Activated CD4-positive, alpha-beta memory T cell treated with anti-CD3 and anti-CD28 coated beads, Interleukin-2, amount 10 ng/mL, durations not matched to agents 7 days and 5 days (primary cell): ENCODE results near the gene ZIM2. TPM values are rescaled to one million over a fixed set of nuclear protein-coding genes. Genes with fewer than 3 reads are reported as not detected.
"Not testable (repeated sequence)": the region's sequence is repeated elsewhere in the genome, so short reads cannot be mapped to it uniquely, and the experiment has no call there.

Experiments
- CTCF ChIA-PET: fragments of 350-600 bp; sonication (Branson Sonifier 250); formaldehyde crosslinking; loops from one replicate; lab custom pipeline; 2021; ENCODE audit warnings: antibody characterized with exemption, inconsistent platforms; lab: Charles Lee
- POLR2A ChIA-PET: fragments of 350-600 bp; sonication (Branson Sonifier 250); formaldehyde crosslinking; loops from one replicate; lab custom pipeline; 2021; ENCODE audit warnings: antibody characterized with exemption; lab: Charles Lee
- DNase-seq: peaks from one replicate; pipeline ENCODE4 v3.0.0-alpha.2; 2020
- H3K27ac Mint-ChIP-seq: one replicate; pipeline ENCODE4 v1.8.0; 2021; ENCODE audit warnings: mild to moderate bottlenecking, mixed read lengths
- H3K27me3 Mint-ChIP-seq: one replicate; pipeline ENCODE4 v1.8.0; 2021; ENCODE audit warnings: mixed read lengths
- H3K36me3 Mint-ChIP-seq: one replicate; pipeline ENCODE4 v1.8.0; 2021; ENCODE audit warnings: low read depth, mixed read lengths
- H3K4me1 Mint-ChIP-seq: one replicate; pipeline ENCODE4 v1.8.0; 2021; ENCODE audit warnings: mixed read lengths
- H3K4me3 Mint-ChIP-seq: one replicate; pipeline ENCODE4 v1.8.0; 2021; ENCODE audit warnings: mild to moderate bottlenecking, mixed read lengths
- H3K9me3 Mint-ChIP-seq: one replicate; pipeline ENCODE4 v1.8.0; 2021; ENCODE audit warnings: mixed read lengths
- total RNA-seq, 2 experiments: library from RNA; stranded (reverse); gene quantifications; one replicate each; pipeline ENCODE4 v1.2.3, GENCODE V29; 2021

The ZIM2 gene
- total RNA-seq, 2 experiments from 2014 or later, result not detected

- no peak overlapping the region for H3K27ac Mint-ChIP-seq
- H3K27me3 Mint-ChIP-seq, result no peaks in the 10 kb centered on the region
- H3K36me3 Mint-ChIP-seq, result no peaks in the 10 kb centered on the region
- ChIA-PET POLR2A (no interaction called here), CTCF (no interaction called here)
- H3K4me1 Mint-ChIP-seq, result no peaks in the 10 kb centered on the region
- no peak for DNase-seq
- H3K9me3 Mint-ChIP-seq, result peaks cover 44% of the 10 kb centered on the region
- H3K4me3 Mint-ChIP-seq, result no peak overlapping the region
Observed at GRCh38 chr19:56862741-56863140, 22.2 kb upstream of the ZIM2 start.

DNA sequence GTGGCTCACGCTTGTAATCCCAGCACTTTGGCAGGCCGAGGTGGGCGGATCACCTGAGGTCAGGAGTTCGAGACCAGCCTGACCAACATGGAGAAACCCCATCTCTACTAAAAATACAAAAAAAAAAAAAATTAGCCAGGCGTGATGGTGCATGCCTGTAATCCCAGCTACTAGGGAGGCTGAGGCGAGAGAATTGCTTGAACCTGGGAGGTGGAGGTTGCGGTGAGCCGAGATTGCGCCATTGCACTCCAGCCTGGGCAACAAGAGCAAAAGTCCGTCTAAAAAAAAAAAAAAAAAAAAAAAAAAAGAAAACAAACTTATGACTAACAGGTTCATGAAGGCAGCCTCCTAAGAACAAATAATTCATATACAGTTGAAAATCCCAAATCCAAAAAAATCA, 19.9 kb upstream of the ZIM2 start:
- H3K9me3 Mint-ChIP-seq, result peaks cover 43% of the 10 kb centered on the region
- H3K27me3 Mint-ChIP-seq, H3K27ac Mint-ChIP-seq, H3K36me3 Mint-ChIP-seq, CTCF ChIA-PET, DNase-seq, POLR2A ChIA-PET, H3K4me1 Mint-ChIP-seq, H3K4me3 Mint-ChIP-seq: not testable (repeated sequence)

GRCh38 chr19:56858026-56858425, 17.5 kb upstream of the ZIM2 start:
- H3K36me3 Mint-ChIP-seq, result no peaks in the 10 kb centered on the region
- ChIA-PET CTCF (no interaction called here), POLR2A (no interaction called here)
- H3K4me1 Mint-ChIP-seq, result no peaks in the 10 kb centered on the region
- DNase-seq, result no peak
- H3K27me3 Mint-ChIP-seq, result no peaks in the 10 kb centered on the region
- H3K4me3 Mint-ChIP-seq, result no peak overlapping the region
- no peak overlapping the region for H3K27ac Mint-ChIP-seq
- peaks cover 39% of the 10 kb centered on the region for H3K9me3 Mint-ChIP-seq

- DNase-seq, result no peak
- Mint-ChIP-seq H3K9me3 (peaks cover 44% of the 10 kb centered on the region), H3K36me3 (no peaks in the 10 kb centered on the region), H3K4me1 (no peaks in the 10 kb centered on the region), H3K27me3 (no peaks in the 10 kb centered on the region), H3K4me3 (no peak overlapping the region), H3K27ac (no peak overlapping the region)
- ChIA-PET POLR2A (no interaction called here), CTCF (no interaction called here)
Observed at GRCh38 chr19:56856822-56857221, 16.3 kb upstream of the ZIM2 start.

DNA sequence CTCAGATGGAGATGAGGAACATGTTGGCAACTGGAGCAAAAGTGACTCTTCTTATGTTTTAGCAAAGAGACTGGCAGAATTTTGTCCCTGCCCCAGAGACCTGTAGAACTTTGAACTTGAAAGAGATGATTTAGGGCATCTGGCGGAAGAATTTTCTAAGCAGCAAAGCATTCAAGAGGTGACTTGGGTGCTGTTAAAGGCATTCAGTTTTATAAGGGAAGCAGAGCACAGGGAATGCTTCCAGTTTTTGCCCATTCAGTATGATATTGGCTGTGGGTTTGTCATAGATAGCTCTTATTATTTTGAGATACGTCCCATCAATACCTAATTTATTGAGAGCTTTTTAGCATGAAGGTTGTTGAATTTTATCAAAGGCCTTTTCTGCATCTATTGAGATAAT, 11.8 kb upstream of the ZIM2 start:
- H3K4me1 Mint-ChIP-seq, H3K27me3 Mint-ChIP-seq, DNase-seq, POLR2A ChIA-PET, CTCF ChIA-PET, H3K27ac Mint-ChIP-seq, H3K36me3 Mint-ChIP-seq, H3K4me3 Mint-ChIP-seq: not testable (repeated sequence)
- peaks cover 43% of the 10 kb centered on the region for H3K9me3 Mint-ChIP-seq

GRCh38 chr19:56848166-56848565, 7.6 kb upstream of the ZIM2 start:
- H3K27me3 Mint-ChIP-seq, result no peaks in the 10 kb centered on the region
- no peaks in the 10 kb centered on the region for H3K4me1 Mint-ChIP-seq
- no peak for DNase-seq
- H3K36me3 Mint-ChIP-seq, result no peaks in the 10 kb centered on the region
- H3K27ac Mint-ChIP-seq, result no peak overlapping the region
- peaks cover 35% of the 10 kb centered on the region for H3K9me3 Mint-ChIP-seq
- H3K4me3 Mint-ChIP-seq, result no peak overlapping the region
- POLR2A ChIA-PET, result no interaction called here
- CTCF ChIA-PET, result no interaction called here

GRCh38 chr19:56842412-56842811, 1.9 kb upstream of the ZIM2 start:
- DNase-seq, result no peak
- Mint-ChIP-seq H3K36me3 (peaks cover 19% of the 10 kb centered on the region), H3K4me1 (peaks cover 2% of the 10 kb centered on the region), H3K27ac (no peak overlapping the region), H3K4me3 (no peak overlapping the region), H3K27me3 (peaks cover 2% of the 10 kb centered on the region), H3K9me3 (peaks cover 32% of the 10 kb centered on the region)
- ChIA-PET POLR2A (no interaction called here), CTCF (no interaction called here)

GRCh38 chr19:56841193-56841543, 642 bp upstream of the ZIM2 start:
- Mint-ChIP-seq H3K9me3 (peaks cover 35% of the 10 kb centered on the region), H3K27ac (peak overlapping the region; percentile 0), H3K27me3 (peaks cover 2% of the 10 kb centered on the region), H3K4me1 (peaks cover 2% of the 10 kb centered on the region), H3K4me3 (no peak overlapping the region), H3K36me3 (peaks cover 19% of the 10 kb centered on the region)
- POLR2A ChIA-PET, result no interaction called here
- no peak for DNase-seq
- CTCF ChIA-PET, result no interaction called here

DNA sequence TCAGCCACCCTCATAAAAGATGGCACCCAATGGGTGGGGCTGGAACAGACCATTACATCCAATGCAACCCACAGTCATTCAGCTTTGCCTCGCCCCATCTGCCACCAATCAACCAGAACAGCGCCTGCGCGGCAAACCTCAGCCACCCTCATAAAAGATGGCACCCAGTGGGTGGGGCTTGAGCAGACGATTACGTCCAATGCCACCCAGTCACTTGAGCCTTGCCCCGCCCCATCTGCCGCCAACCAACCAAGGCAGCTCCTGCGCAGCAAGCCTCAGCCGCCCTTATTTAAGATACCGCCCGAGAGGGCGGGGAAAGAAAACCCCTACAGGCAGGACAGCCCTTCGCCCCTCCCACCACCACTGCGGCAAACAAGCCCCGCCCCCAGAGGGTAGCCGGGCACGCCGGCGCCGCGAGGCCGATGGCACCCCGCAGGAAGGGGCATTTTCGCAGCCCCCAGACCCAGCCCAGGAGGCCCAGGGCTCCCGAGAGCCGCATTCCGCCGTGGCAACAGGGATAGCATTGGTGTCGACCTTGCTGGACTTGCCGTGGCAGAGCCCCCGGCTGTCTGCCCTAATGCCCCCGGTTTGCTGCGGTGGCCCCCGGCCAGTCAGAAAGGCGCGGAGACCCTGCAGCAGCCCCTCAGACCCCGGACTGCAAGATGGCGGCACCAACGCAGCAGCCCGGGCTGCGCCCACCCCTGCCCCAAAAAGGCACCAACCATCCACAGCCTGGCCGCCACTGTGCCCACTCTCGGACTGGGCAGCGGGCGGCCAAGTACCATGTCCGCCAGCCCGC, 675 bp downstream of the ZIM2 start:
- Mint-ChIP-seq H3K9me3 (peaks cover 46% of the 10 kb centered on the region), H3K4me1 (peaks cover 2% of the 10 kb centered on the region), H3K27ac (no peak overlapping the region), H3K4me3 (no peak overlapping the region), H3K36me3 (peaks cover 19% of the 10 kb centered on the region), H3K27me3 (peaks cover 2% of the 10 kb centered on the region)
- no peak for DNase-seq
- ChIA-PET POLR2A (no interaction called here), CTCF (interaction anchor here (0.7 kb wide), 1 partner anchor 263 kb away, joined by 3 read pairs; no protein-coding TSS in a partner anchor)

DNA sequence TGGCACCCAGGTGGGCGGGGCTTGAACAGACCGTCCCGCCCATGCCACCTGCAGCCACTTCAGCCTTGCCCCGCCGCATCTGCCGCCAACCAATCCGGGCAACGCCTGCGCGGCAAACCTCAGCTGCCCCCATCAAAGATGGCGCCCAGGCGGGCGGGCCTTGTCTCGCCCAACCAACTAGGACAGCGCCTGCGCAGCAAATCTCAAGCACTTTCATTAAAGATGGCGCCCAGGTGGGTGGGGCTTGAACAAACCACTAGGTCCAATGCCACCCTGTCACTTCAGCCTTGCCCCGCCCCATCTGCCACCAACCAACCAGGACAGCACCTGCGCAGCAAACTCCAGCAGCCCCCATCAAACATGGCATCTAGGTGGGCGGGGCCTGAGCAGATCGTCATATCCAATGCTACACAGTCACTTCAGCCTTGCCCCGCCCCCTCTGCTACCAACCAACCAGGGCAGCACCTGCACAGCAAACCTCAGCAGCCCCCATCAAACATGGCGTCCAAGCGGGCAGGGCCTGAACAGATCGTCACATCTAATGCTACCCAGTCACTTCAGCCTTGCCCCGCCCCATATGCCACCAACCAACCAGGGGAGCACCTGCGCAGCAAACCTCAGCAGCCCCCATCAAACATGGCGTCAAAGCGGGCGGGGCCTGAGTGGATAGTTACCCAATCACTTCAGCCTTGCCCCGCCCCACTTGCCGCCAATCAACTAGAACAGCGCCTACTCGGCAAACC, 1.4 kb downstream of the ZIM2 start:
- Mint-ChIP-seq H3K4me1 (peaks cover 2% of the 10 kb centered on the region), H3K36me3 (peaks cover 19% of the 10 kb centered on the region), H3K9me3 (peaks cover 51% of the 10 kb centered on the region), H3K27ac (no peak overlapping the region), H3K4me3 (no peak overlapping the region), H3K27me3 (peaks cover 2% of the 10 kb centered on the region)
- POLR2A ChIA-PET, result no interaction called here
- DNase-seq, result no peak
- CTCF ChIA-PET, result interaction anchor here (0.7 kb wide), 1 partner anchor 262 kb away, joined by 3 read pairs; no protein-coding TSS in a partner anchor

GRCh38 chr19:56838024-56838908, 2.3 kb downstream of the ZIM2 start:
- Mint-ChIP-seq H3K9me3 (peaks cover 56% of the 10 kb centered on the region), H3K4me1 (peaks cover 2% of the 10 kb centered on the region), H3K27me3 (peaks cover 2% of the 10 kb centered on the region), H3K36me3 (peaks cover 19% of the 10 kb centered on the region), H3K27ac (no peak overlapping the region), H3K4me3 (no peak overlapping the region)
- POLR2A ChIA-PET, result no interaction called here
- CTCF ChIA-PET, result no interaction called here
- no peak for DNase-seq

DNA sequence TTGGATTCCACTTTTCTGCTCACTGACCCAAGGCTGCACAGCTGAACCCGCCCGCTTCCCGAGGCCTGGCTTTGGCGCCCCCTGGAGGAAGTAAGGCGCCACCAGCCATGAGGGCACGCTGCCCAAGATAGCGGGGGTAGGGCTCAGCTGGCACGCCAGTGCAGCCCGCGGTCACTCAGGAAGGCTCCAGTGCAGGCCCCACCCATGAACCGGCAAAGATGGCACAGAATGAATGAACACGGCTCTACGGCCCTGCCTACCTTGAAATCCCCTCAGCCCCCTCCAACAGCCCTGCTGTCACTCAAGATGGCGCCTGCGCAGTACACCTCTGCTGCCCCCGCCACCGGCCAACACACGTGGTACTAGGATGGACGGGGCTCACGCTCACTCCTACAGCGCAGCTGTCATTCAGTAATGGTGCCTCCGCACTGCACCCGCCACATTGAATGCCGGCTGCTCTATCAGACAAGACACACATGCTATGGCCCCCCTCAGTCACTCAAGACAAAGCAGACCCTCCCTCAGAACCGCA, 3.0 kb downstream of the ZIM2 start:
- Mint-ChIP-seq H3K4me1 (peaks cover 2% of the 10 kb centered on the region), H3K27ac (no peak overlapping the region), H3K9me3 (peaks cover 58% of the 10 kb centered on the region), H3K27me3 (peaks cover 2% of the 10 kb centered on the region), H3K4me3 (no peak overlapping the region), H3K36me3 (peaks cover 19% of the 10 kb centered on the region)
- DNase-seq, result no peak
- ChIA-PET CTCF (no interaction called here), POLR2A (no interaction called here)

GRCh38 chr19:56837004-56837403, 3.5 kb downstream of the ZIM2 start:
- ChIA-PET POLR2A (no interaction called here), CTCF (no interaction called here)
- peaks cover 2% of the 10 kb centered on the region for H3K27me3 Mint-ChIP-seq
- H3K4me3 Mint-ChIP-seq, result no peak overlapping the region
- H3K4me1 Mint-ChIP-seq, result peaks cover 2% of the 10 kb centered on the region
- peaks cover 61% of the 10 kb centered on the region for H3K9me3 Mint-ChIP-seq
- H3K27ac Mint-ChIP-seq, result no peak overlapping the region
- DNase-seq, result no peak
- peaks cover 19% of the 10 kb centered on the region for H3K36me3 Mint-ChIP-seq
